Measurements from ENCODE around the gene GPR3.

GPR3 gene

DNA sequence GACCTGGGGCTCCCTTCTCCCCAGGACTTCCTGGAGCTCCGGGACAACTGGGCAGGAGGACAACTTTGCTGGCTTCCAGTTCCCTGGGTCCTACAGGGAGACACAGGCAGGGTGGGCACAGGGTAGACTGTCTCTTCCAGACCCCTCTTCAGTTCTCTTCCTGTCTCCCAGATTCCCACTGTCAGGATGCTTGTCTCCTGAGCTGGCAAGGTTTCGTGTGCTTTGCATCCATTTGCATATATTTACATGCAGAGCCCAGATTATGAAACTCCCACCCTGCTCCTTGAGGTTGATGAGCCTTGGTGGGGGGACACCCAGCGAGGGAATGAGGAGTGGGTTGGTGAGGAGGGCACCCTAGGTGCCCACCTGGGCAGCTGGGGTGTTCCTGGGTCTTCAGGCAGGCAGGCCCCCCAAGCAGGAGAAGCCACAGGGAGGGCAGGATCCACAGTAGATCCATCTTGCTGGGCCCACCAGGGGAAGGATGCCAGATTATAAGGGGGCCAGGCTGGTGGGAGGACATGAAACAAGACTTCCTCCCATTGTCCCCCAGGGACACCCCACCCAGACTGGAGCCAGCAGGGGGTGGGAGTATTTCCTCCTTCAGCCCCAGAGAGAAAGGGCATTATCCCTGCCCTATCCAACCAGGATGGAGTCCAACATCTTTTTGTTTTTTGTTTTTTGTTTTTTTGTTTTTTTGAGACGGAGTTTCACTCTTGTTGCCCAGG, 17.9 kb upstream of the GPR3 start, which contains the start of gene FCN3:
FCN3 (minus strand) TSS at position 463 of the 725 bp plus-strand sequence; CDS start at position 457, 6 bp downstream.
- H3K79me2 ChIP-seq (ENCODE audit: insufficient read depth, low read length): no peaks in the 10 kb centered on the region
- H3K4me2 ChIP-seq (ENCODE audit: insufficient read depth, low read length): no peak within 1 kb of the TSS
- TF ChIP-seq, protein P1, sequence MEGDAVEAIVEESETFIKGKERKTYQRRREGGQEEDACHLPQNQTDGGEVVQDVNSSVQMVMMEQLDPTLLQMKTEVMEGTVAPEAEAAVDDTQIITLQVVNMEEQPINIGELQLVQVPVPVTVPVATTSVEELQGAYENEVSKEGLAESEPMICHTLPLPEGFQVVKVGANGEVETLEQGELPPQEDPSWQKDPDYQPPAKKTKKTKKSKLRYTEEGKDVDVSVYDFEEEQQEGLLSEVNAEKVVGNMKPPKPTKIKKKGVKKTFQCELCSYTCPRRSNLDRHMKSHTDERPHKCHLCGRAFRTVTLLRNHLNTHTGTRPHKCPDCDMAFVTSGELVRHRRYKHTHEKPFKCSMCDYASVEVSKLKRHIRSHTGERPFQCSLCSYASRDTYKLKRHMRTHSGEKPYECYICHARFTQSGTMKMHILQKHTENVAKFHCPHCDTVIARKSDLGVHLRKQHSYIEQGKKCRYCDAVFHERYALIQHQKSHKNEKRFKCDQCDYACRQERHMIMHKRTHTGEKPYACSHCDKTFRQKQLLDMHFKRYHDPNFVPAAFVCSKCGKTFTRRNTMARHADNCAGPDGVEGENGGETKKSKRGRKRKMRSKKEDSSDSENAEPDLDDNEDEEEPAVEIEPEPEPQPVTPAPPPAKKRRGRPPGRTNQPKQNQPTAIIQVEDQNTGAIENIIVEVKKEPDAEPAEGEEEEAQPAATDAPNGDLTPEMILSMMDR (IDR thresholded peaks at IDR 0.05; ENCODE audit: borderline replicate concordance, extremely low read depth, low read length, poor library complexity, severe bottlenecking): no peak
- TF ChIP-seq EZH2 (IDR thresholded peaks at IDR 0.05; ENCODE audit: borderline replicate concordance, low read depth, low read length, severe bottlenecking): no peak
- ATAC-seq (ENCODE audit: insufficient read depth, low read depth): no peak
- H3K4me3 ChIP-seq (ENCODE audit: low read depth in 1 of 2, low read length in 2 of 2): no peak within 1 kb of the TSS
- H4K20me1 ChIP-seq (ENCODE audit: insufficient read depth, low read length): no peaks in the 10 kb centered on the region
- H3K9me3 ChIP-seq (ENCODE audit: insufficient read depth, low read length, severe bottlenecking): no peaks in the 10 kb centered on the region
- H2AFZ ChIP-seq (ENCODE audit: low read depth, low read length): no peak within 1 kb of the TSS
- no peaks in the 10 kb centered on the region for H3K36me3 ChIP-seq (ENCODE audit: insufficient read depth, low read length)
- H3K4me1 ChIP-seq (ENCODE audit: insufficient read depth, low read length): no peaks in the 10 kb centered on the region
- H3K27ac ChIP-seq (ENCODE audit: low read length): no peak within 1 kb of the TSS
- peaks cover 8% of the 10 kb centered on the region for H3K27me3 ChIP-seq (ENCODE audit: insufficient read depth, low read length, poor library complexity)
- no peak within 1 kb of the TSS for H3K9ac ChIP-seq (ENCODE audit: low read depth, low read length)
- no peak for DNase-seq

DNA sequence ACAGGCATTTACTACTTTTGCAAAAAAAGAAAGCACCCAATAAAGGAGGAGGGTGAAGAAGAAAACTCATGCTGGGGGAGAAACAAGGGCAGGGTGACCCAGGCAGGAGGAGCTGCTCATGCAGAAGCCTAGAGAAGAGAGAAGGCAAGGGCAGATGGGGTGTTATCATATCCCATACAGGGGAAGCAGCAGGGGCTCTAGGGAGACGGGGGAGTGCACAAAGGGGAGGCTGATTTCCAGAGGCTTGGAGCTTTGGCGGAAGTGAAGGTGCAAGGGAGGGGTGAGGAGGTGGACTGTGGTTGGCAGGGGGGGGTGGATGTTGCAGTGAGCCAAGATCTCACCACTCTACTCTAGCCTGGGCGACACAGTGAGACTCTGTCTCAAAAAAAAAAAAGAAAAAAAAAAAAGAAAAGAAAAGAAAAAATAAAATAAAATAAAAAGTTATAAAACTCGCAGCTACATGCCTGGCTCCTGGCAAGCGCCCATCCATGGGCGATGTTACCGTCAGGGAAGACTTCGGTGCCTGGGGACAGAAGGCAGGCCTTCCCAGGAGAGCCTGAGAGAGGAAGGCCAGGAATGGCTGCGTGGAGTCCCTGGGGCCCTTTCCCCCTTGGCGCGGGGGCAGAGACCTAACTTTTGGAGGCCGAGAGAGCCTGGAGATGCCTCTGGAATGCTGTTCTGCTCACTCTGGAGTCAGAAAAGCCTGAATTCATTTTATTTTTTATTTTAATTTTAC, 14.5 kb upstream of the GPR3 start:
- Histone ChIP-seq H2AFZ (ENCODE audit: low read depth, low read length) (no peak overlapping the region), H3K9ac (ENCODE audit: low read depth, low read length) (no peak overlapping the region), H3K36me3 (ENCODE audit: insufficient read depth, low read length) (no peaks in the 10 kb centered on the region), H3K27ac (ENCODE audit: low read length) (no peak overlapping the region), H3K27me3 (ENCODE audit: insufficient read depth, low read length, poor library complexity) (no peaks in the 10 kb centered on the region), H3K4me2 (ENCODE audit: insufficient read depth, low read length) (no peak overlapping the region), H3K4me1 (ENCODE audit: insufficient read depth, low read length) (no peaks in the 10 kb centered on the region), H4K20me1 (ENCODE audit: insufficient read depth, low read length) (no peaks in the 10 kb centered on the region), H3K79me2 (ENCODE audit: insufficient read depth, low read length) (no peaks in the 10 kb centered on the region), H3K4me3 (ENCODE audit: low read depth in 1 of 2, low read length in 2 of 2) (no peak overlapping the region), H3K9me3 (ENCODE audit: insufficient read depth, low read length, severe bottlenecking) (no peaks in the 10 kb centered on the region)
- DNase-seq: no peak
- TF ChIP-seq EZH2 (IDR thresholded peaks at IDR 0.05; ENCODE audit: borderline replicate concordance, low read depth, low read length, severe bottlenecking): no peak
- TF ChIP-seq, protein P1 (IDR thresholded peaks at IDR 0.05; ENCODE audit: borderline replicate concordance, extremely low read depth, low read length, poor library complexity, severe bottlenecking): no peak
- no peak for ATAC-seq (ENCODE audit: insufficient read depth, low read depth)

DNA sequence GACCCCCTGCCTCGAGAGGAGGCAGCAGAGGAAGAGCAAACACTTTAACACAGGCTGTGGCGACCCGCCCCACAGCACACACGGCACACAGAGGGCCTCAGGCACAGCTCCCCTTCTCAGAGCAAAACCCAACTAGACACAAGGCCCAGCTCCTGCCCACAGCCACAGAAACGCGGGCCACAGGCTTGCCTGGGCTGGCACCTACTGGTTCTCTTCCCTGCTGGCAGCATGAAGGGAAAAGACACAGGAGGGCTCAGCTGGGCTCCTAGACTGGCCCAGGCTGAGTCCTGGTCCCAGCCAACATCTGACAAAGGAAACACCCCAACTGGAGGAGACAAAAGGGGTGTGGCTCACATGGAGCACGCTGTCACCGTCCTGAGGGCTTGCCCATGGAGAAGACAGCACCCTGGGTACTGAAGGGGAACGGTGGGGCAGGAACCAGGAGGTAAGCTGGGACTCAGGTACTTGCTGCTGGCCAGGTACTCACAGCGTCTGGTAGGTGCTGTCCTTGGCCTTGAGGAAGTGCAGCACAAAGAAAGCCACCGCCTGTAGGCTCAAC, 12.8 kb upstream of the GPR3 start:
- Histone ChIP-seq H3K36me3 (ENCODE audit: insufficient read depth, low read length) (no peaks in the 10 kb centered on the region), H3K27me3 (ENCODE audit: insufficient read depth, low read length, poor library complexity) (no peaks in the 10 kb centered on the region), H2AFZ (ENCODE audit: low read depth, low read length) (no peak overlapping the region), H3K9ac (ENCODE audit: low read depth, low read length) (no peak overlapping the region), H3K79me2 (ENCODE audit: insufficient read depth, low read length) (no peaks in the 10 kb centered on the region), H3K4me2 (ENCODE audit: insufficient read depth, low read length) (no peak overlapping the region), H3K4me3 (ENCODE audit: low read depth in 1 of 2, low read length in 2 of 2) (no peak overlapping the region), H3K27ac (ENCODE audit: low read length) (no peak overlapping the region), H4K20me1 (ENCODE audit: insufficient read depth, low read length) (no peaks in the 10 kb centered on the region), H3K4me1 (ENCODE audit: insufficient read depth, low read length) (no peaks in the 10 kb centered on the region), H3K9me3 (ENCODE audit: insufficient read depth, low read length, severe bottlenecking) (no peaks in the 10 kb centered on the region)
- no peak for ATAC-seq (ENCODE audit: insufficient read depth, low read depth)
- DNase-seq: no peak
- TF ChIP-seq, protein P1 (IDR thresholded peaks at IDR 0.05; ENCODE audit: borderline replicate concordance, extremely low read depth, low read length, poor library complexity, severe bottlenecking): no peak
- no peak for TF ChIP-seq EZH2 (IDR thresholded peaks at IDR 0.05; ENCODE audit: borderline replicate concordance, low read depth, low read length, severe bottlenecking)
